Type B pancreatic cell (in vitro differentiated cells): ENCODE data around the gene TMEM200C. TPM values are rescaled to one million over a fixed set of nuclear protein-coding genes. Genes with fewer than 3 reads are reported as not detected.
A peak's percentile ranks its signal among the peaks of the same experiment; 100 is the strongest.

Experiments used
- DNase-seq: peaks from one replicate; pipeline ENCODE4 v3.0.0; 2021; ENCODE audit warnings: mixed read lengths; ENCODE audit not compliant: unreplicated experiment; ENCODE audit errors: extremely low spot score
- H3K27ac Mint-ChIP-seq: 2 replicates; pipeline ENCODE4 v1.8.0; 2021; ENCODE audit warnings: mild to moderate bottlenecking, mixed read lengths
- H3K27me3 Mint-ChIP-seq: 2 replicates; pipeline ENCODE4 v1.8.0; 2021; ENCODE audit warnings: mixed read lengths
- H3K36me3 Mint-ChIP-seq: 2 replicates; pipeline ENCODE4 v1.8.0; 2021; ENCODE audit warnings: mixed read lengths
- H3K4me1 Mint-ChIP-seq: one replicate; pipeline ENCODE4 v1.8.0; 2021; ENCODE audit warnings: mixed read lengths; ENCODE audit not compliant: unreplicated experiment
- H3K4me3 Mint-ChIP-seq: 2 replicates; pipeline ENCODE4 v1.8.0; 2021; ENCODE audit warnings: mild to moderate bottlenecking, mixed read lengths
- H3K9me3 Mint-ChIP-seq: 2 replicates; pipeline ENCODE4 v1.8.0; 2021; ENCODE audit warnings: mixed read lengths
- total RNA-seq: library from RNA; stranded (reverse); gene quantifications from 2 replicates; pipeline ENCODE4 v1.2.1, GENCODE V29; 2021; ENCODE audit warnings: low replicate concordance
- TF ChIP-seq, protein P1 (sequence below): fragments of 200-600 bp; sonication (generic); conservative IDR thresholded peaks from 2 replicates; pipeline ENCODE4 v1.5.0; 2021; ENCODE audit warnings: antibody characterized with exemption, mild to moderate bottlenecking

The TMEM200C gene
- total RNA-seq, 1 donor from 2014 or later = 26.1 TPM

DNA sequence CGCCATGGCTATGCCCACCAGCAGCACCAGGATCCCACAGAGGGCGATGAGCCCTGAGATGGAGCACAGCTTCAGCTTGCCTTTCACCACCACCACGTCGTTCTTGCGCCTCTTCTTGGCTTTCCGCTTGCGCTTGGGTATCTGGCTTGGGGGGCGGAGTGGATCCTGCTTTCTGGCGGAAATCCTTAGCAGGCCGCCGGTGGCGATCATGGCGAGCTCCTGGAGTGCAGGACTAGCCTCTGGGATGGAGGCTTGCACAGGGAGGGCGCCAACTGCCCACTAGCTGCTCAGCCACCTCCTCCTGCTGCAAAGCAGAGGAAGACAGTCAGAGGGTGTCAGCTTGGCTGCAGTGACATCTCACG, 3.5 kb downstream of the TMEM200C start:
- Mint-ChIP-seq H3K36me3 (peaks cover 10% of the 10 kb centered on the region), H3K4me1 (peaks cover 16% of the 10 kb centered on the region), H3K9me3 (no peaks in the 10 kb centered on the region), H3K27ac (no peak overlapping the region), H3K27me3 (peaks cover 58% of the 10 kb centered on the region), H3K4me3 (peak overlapping the region; percentile 90)
- DNase-seq = no peak
- TF ChIP-seq, protein P1, sequence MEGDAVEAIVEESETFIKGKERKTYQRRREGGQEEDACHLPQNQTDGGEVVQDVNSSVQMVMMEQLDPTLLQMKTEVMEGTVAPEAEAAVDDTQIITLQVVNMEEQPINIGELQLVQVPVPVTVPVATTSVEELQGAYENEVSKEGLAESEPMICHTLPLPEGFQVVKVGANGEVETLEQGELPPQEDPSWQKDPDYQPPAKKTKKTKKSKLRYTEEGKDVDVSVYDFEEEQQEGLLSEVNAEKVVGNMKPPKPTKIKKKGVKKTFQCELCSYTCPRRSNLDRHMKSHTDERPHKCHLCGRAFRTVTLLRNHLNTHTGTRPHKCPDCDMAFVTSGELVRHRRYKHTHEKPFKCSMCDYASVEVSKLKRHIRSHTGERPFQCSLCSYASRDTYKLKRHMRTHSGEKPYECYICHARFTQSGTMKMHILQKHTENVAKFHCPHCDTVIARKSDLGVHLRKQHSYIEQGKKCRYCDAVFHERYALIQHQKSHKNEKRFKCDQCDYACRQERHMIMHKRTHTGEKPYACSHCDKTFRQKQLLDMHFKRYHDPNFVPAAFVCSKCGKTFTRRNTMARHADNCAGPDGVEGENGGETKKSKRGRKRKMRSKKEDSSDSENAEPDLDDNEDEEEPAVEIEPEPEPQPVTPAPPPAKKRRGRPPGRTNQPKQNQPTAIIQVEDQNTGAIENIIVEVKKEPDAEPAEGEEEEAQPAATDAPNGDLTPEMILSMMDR = no peak

DNA sequence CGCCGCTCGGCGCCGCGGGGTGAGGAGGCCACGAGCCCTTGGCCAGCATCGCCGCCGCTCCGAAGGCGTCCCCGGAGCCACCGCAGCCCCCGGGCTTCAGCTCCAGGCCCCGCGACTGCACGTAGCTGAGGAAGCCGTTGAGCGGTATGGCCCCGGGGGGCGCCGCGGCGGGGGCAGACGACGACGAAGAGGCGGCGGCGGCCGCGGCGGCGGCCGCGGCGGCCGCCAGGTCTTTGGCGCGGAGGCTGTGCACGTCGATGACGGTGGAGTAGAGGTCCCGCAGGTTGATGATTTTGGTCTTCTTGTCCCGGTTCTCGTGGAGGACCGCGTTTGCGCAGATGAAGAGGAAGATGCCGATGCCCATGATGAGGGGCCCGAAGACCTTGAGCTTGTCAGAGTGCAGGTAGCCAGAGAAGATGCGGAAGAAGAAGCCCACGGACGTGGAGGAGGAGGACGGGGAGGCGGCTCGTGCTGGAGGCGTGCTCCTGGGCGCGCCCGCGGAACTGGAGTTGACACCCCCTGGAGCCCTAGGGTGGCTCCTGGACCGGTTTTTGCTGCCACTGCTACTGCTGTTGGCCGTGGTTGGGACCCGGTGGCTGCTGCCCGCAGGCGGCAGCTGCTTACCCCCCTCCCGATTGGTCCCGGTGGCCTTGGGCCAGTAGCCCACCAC, 4.0 kb downstream of the TMEM200C start:
- Mint-ChIP-seq H3K4me3 (peak overlapping the region; percentile 90), H3K36me3 (peaks cover 10% of the 10 kb centered on the region), H3K9me3 (no peaks in the 10 kb centered on the region), H3K27ac (no peak overlapping the region), H3K4me1 (peaks cover 12% of the 10 kb centered on the region), H3K27me3 (peaks cover 54% of the 10 kb centered on the region)
- TF ChIP-seq, protein P1 = no peak
- no peak for DNase-seq

GRCh38 chr18:5890331-5891183, 4.8 kb downstream of the TMEM200C start:
- H3K9me3 Mint-ChIP-seq = no peaks in the 10 kb centered on the region
- no peak for DNase-seq
- peaks cover 9% of the 10 kb centered on the region for H3K4me1 Mint-ChIP-seq
- peaks cover 10% of the 10 kb centered on the region for H3K36me3 Mint-ChIP-seq
- H3K27me3 Mint-ChIP-seq = peaks cover 50% of the 10 kb centered on the region
- H3K4me3 Mint-ChIP-seq = no peak overlapping the region
- TF ChIP-seq, protein P1 = peak; percentile 77
- H3K27ac Mint-ChIP-seq = no peak overlapping the region

DNA sequence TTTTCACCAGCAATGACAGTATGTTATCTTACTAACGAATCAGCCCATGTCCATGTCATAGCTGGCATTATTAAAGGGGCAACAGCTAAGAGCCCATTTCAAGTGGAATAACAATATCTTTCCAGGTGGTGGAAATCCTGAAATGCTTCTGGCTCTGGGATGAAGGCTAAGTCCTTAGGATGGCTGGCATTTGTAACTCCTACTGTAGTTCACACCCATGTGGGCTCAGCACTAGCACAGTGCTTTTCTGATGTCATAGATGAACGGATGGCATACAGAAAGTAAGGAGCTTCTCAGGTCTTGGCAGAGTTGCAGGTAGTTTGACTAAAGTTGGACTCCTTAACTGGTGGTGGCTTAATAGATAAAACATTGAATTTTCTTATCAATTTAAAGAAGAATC, 10.0 kb downstream of the TMEM200C start:
- TF ChIP-seq, protein P1 = no peak
- Mint-ChIP-seq H3K27me3 (peaks cover 18% of the 10 kb centered on the region), H3K4me3 (no peak overlapping the region), H3K36me3 (peaks cover 10% of the 10 kb centered on the region), H3K4me1 (no peaks in the 10 kb centered on the region), H3K9me3 (no peaks in the 10 kb centered on the region), H3K27ac (no peak overlapping the region)
- no peak for DNase-seq

- Mint-ChIP-seq H3K4me3 (no peak overlapping the region), H3K36me3 (peaks cover 6% of the 10 kb centered on the region)
- TF ChIP-seq, protein P1 = no peak
Measured at GRCh38 chr18:5884375-5884774, 10.9 kb downstream of the TMEM200C start.

More at GRCh38 chr18:5884375-5884774, 10.9 kb downstream of the TMEM200C start:
- no peak overlapping the region for H3K27ac Mint-ChIP-seq
- H3K27me3 Mint-ChIP-seq = peaks cover 17% of the 10 kb centered on the region
- no peaks in the 10 kb centered on the region for H3K9me3 Mint-ChIP-seq
- peaks cover 2% of the 10 kb centered on the region for H3K4me1 Mint-ChIP-seq
- DNase-seq = no peak
